ENCODE data around the gene ARHGEF28. TPM values are rescaled to one million over a fixed set of nuclear protein-coding genes. Genes with fewer than 3 reads are reported as not detected.

ARHGEF28 gene
- total and polyA plus RNA-seq, 10 of the 15 experiments (the other 5 are each of a cell fraction or from before 2014, with no cell fraction given), result 0.10 to 0.72 (median 0.22) TPM; not detected in 2

DNA sequence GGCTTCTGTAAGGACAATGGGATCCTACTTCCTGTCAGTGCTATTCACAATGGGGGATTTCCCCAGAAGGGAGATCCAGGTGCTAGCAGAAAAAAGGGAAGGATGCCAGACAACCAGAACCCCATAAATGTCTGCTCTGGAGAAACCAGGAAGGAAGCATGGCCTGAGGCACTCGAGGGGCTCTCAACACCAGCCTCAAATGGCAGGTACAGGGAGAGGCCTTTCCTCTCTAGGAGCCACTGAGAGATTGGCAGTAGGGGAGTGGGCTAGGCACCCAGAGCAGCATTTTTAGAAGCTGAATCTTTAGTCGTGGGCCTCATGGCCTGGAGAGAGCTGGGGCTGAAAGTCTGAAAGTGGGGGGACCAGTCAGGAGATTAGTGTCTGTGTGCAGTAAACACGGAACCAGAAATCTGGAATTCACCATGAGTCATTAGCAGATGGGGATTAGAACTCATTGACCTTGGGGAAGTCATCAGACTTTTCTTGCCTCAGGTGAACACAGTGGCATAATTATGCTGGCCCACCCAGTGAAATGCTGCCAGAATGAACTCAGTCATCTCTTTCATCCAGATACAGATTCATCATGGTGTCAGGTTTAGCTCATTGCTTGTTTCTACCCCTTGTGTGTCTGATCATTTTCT, 28.3 kb downstream of the ARHGEF28 start (continued):
- TF ChIP-seq, protein P1, sequence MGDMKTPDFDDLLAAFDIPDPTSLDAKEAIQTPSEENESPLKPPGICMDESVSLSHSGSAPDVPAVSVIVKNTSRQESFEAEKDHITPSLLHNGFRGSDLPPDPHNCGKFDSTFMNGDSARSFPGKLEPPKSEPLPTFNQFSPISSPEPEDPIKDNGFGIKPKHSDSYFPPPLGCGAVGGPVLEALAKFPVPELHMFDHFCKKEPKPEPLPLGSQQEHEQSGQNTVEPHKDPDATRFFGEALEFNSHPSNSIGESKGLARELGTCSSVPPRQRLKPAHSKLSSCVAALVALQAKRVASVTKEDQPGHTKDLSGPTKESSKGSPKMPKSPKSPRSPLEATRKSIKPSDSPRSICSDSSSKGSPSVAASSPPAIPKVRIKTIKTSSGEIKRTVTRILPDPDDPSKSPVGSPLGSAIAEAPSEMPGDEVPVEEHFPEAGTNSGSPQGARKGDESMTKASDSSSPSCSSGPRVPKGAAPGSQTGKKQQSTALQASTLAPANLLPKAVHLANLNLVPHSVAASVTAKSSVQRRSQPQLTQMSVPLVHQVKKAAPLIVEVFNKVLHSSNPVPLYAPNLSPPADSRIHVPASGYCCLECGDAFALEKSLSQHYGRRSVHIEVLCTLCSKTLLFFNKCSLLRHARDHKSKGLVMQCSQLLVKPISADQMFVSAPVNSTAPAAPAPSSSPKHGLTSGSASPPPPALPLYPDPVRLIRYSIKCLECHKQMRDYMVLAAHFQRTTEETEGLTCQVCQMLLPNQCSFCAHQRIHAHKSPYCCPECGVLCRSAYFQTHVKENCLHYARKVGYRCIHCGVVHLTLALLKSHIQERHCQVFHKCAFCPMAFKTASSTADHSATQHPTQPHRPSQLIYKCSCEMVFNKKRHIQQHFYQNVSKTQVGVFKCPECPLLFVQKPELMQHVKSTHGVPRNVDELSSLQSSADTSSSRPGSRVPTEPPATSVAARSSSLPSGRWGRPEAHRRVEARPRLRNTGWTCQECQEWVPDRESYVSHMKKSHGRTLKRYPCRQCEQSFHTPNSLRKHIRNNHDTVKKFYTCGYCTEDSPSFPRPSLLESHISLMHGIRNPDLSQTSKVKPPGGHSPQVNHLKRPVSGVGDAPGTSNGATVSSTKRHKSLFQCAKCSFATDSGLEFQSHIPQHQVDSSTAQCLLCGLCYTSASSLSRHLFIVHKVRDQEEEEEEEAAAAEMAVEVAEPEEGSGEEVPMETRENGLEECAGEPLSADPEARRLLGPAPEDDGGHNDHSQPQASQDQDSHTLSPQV (IDR thresholded peaks at IDR 0.05), result no peak
- TF ChIP-seq SUZ12 (IDR thresholded peaks at IDR 0.05; ENCODE audit: unreplicated experiment) (no peak), SMARCA5 (IDR thresholded peaks at IDR 0.05) (no peak), RB1 (IDR thresholded peaks at IDR 0.05; ENCODE audit: borderline replicate concordance) (no peak), RFX5 (IDR thresholded peaks at IDR 0.05; ENCODE audit: low read depth, low read length) (no peak), BRCA1 (IDR thresholded peaks at IDR 0.05; ENCODE audit: low read depth, low read length) (no peak), HDAC2 (IDR thresholded peaks at IDR 0.05) (no peak), BHLHE40 (IDR thresholded peaks at IDR 0.05; ENCODE audit: borderline replicate concordance in 1 of 2, low read depth in 2 of 2, low read length in 1 of 2) (peak in 1 of 2 experiments; percentile 35; a peak in 1 of 4 replicates), SMAD1 (IDR thresholded peaks at IDR 0.05; ENCODE audit: low read depth, partially characterized antibody) (no peak), CBX3 (IDR thresholded peaks at IDR 0.05; ENCODE audit: borderline replicate concordance, low read depth) (no peak), ESRRA (IDR thresholded peaks at IDR 0.05; ENCODE audit: low read length) (peak; percentile 83; the same call in 1 of the 2 replicates), ASH2L (IDR thresholded peaks at IDR 0.05; ENCODE audit: borderline replicate concordance, low read depth) (no peak), SRF (IDR thresholded peaks at IDR 0.05; ENCODE audit: low read depth in 2 of 2, low read length in 2 of 2) (no peak), JUND (IDR thresholded peaks at IDR 0.05; ENCODE audit: low read depth, low read length) (0 out of 2 replicates have a peak, but pooled peaks have one; percentile 36), MTA2 (IDR thresholded peaks at IDR 0.05; ENCODE audit: low read depth) (no peak; the same call in 1 of the 2 replicates), CEBPB (IDR thresholded peaks at IDR 0.05; ENCODE audit: borderline replicate concordance in 1 of 2, low read depth in 2 of 2, low read length in 2 of 2) (no peak), NR2C1 (IDR thresholded peaks at IDR 0.05) (no peak), CHD2 (IDR thresholded peaks at IDR 0.05; ENCODE audit: borderline replicate concordance, low read depth, low read length) (no peak), GATAD2B (conservative IDR thresholded peaks at IDR 0.05; ENCODE audit: low read depth) (no peak), NFXL1 (IDR thresholded peaks at IDR 0.05; ENCODE audit: borderline replicate concordance) (no peak)
- TF ChIP-seq, protein P2, sequence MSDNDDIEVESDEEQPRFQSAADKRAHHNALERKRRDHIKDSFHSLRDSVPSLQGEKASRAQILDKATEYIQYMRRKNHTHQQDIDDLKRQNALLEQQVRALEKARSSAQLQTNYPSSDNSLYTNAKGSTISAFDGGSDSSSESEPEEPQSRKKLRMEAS (IDR thresholded peaks at IDR 0.05; ENCODE audit: low read depth, low read length), result no peak
- TF ChIP-seq, protein P3, sequence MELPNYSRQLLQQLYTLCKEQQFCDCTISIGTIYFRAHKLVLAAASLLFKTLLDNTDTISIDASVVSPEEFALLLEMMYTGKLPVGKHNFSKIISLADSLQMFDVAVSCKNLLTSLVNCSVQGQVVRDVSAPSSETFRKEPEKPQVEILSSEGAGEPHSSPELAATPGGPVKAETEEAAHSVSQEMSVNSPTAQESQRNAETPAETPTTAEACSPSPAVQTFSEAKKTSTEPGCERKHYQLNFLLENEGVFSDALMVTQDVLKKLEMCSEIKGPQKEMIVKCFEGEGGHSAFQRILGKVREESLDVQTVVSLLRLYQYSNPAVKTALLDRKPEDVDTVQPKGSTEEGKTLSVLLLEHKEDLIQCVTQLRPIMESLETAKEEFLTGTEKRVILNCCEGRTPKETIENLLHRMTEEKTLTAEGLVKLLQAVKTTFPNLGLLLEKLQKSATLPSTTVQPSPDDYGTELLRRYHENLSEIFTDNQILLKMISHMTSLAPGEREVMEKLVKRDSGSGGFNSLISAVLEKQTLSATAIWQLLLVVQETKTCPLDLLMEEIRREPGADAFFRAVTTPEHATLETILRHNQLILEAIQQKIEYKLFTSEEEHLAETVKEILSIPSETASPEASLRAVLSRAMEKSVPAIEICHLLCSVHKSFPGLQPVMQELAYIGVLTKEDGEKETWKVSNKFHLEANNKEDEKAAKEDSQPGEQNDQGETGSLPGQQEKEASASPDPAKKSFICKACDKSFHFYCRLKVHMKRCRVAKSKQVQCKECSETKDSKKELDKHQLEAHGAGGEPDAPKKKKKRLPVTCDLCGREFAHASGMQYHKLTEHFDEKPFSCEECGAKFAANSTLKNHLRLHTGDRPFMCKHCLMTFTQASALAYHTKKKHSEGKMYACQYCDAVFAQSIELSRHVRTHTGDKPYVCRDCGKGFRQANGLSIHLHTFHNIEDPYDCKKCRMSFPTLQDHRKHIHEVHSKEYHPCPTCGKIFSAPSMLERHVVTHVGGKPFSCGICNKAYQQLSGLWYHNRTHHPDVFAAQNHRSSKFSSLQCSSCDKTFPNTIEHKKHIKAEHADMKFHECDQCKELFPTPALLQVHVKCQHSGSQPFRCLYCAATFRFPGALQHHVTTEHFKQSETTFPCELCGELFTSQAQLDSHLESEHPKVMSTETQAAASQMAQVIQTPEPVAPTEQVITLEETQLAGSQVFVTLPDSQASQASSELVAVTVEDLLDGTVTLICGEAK (IDR thresholded peaks at IDR 0.05; ENCODE audit: borderline replicate concordance), result no peak

All from GM12878 (cell line).